Measurements from ENCODE around the gene SLIT3.

GRCh38 chr5:168645195-168645594 lies 655.7 kb downstream of the SLIT3 start:
- TF ChIP-seq JUN (IDR thresholded peaks at IDR 0.05; ENCODE audit: borderline replicate concordance, insufficient read depth, insufficient read length, low read depth), result no peak
- no peak for TF ChIP-seq CTCF (IDR thresholded peaks at IDR 0.05; ENCODE audit: extremely low read depth in 1 of 2, insufficient read depth in 1 of 2, low read depth in 1 of 2, low read length in 2 of 2)
- TF ChIP-seq MAX (IDR thresholded peaks at IDR 0.05; ENCODE audit: insufficient read depth, insufficient read length), result no peak
- TF ChIP-seq POLR2A (IDR thresholded peaks at IDR 0.05; ENCODE audit: low read depth, low read length), result no peak
- TF ChIP-seq EZH2 (IDR thresholded peaks at IDR 0.05; ENCODE audit: borderline replicate concordance, low read depth, low read length, severe bottlenecking), result no peak
- TF ChIP-seq POLR2AphosphoS5 (IDR thresholded peaks at IDR 0.05; ENCODE audit: insufficient read depth, low read depth, low read length), result no peak
- no peak for TF ChIP-seq MYC (IDR thresholded peaks at IDR 0.05; ENCODE audit: low read depth, low read length)
- TF ChIP-seq GATA2 (IDR thresholded peaks at IDR 0.05; ENCODE audit: insufficient read depth, insufficient read length, low read depth, low read length), result no peak
- TF ChIP-seq FOS (IDR thresholded peaks at IDR 0.05; ENCODE audit: borderline replicate concordance, insufficient read depth, low read length), result no peak
